BE2C (cell line): ENCODE data around the gene CHM.

Experiments used
- DNase-seq: peaks from one replicate; pipeline ENCODE4 v3.0.0-alpha.2; 2020
- H3K27me3 ChIP-seq: fragments of 250-450 bp; sonication (Bioruptor Pico); 2 replicates; pipeline ENCODE4 v1.5.1; 2020; ENCODE audit warnings: mild to moderate bottlenecking
- H3K36me3 ChIP-seq: fragments of 250-450 bp; sonication (Bioruptor Pico); 2 replicates; pipeline ENCODE4 v1.5.1; 2020; ENCODE audit warnings: mild to moderate bottlenecking
- H3K4me1 ChIP-seq: fragments of 250-450 bp; sonication (Bioruptor Pico); 2 replicates; pipeline ENCODE4 v1.5.1; 2020
- H3K4me3 ChIP-seq: 2 replicates; pipeline ENCODE4 v1.5.1; 2011; ENCODE audit warnings: low read depth, low read length
- H3K9me3 ChIP-seq: fragments of 250-450 bp; sonication (Bioruptor Pico); 2 replicates; pipeline ENCODE4 v1.5.1; 2020
- TF ChIP-seq, protein P1 (sequence below): IDR thresholded peaks from 2 replicates; pipeline ENCODE4 v1.5.1; 2012; ENCODE audit warnings: mild to moderate bottlenecking, low read depth, low read length

The CHM gene

DNA sequence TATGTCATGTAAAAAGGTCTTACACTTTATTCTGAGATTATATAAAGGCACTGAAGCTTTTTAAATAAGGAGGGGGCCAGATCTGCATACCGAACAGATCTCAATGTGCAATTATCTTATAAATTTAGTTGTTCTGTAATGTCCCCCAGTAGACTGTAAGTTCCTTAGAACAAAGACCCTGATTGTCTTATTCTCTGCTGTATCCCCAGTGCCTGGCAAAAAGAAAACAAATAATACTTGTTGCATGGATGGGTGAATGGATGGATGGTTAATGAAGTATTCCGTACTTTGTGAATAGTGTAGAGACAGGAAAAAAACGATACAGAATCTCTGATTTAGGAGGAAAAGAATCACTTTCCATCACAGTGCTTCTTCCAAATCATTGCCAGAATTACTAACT lies 141.5 kb downstream of the CHM start:
- Histone ChIP-seq H3K9me3 (no peaks in the 10 kb centered on the region), H3K27me3 (no peaks in the 10 kb centered on the region), H3K4me1 (no peaks in the 10 kb centered on the region), H3K36me3 (no peaks in the 10 kb centered on the region), H3K4me3 (no peak overlapping the region)
- DNase-seq: no peak
- TF ChIP-seq, protein P1, sequence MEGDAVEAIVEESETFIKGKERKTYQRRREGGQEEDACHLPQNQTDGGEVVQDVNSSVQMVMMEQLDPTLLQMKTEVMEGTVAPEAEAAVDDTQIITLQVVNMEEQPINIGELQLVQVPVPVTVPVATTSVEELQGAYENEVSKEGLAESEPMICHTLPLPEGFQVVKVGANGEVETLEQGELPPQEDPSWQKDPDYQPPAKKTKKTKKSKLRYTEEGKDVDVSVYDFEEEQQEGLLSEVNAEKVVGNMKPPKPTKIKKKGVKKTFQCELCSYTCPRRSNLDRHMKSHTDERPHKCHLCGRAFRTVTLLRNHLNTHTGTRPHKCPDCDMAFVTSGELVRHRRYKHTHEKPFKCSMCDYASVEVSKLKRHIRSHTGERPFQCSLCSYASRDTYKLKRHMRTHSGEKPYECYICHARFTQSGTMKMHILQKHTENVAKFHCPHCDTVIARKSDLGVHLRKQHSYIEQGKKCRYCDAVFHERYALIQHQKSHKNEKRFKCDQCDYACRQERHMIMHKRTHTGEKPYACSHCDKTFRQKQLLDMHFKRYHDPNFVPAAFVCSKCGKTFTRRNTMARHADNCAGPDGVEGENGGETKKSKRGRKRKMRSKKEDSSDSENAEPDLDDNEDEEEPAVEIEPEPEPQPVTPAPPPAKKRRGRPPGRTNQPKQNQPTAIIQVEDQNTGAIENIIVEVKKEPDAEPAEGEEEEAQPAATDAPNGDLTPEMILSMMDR: no peak

DNA sequence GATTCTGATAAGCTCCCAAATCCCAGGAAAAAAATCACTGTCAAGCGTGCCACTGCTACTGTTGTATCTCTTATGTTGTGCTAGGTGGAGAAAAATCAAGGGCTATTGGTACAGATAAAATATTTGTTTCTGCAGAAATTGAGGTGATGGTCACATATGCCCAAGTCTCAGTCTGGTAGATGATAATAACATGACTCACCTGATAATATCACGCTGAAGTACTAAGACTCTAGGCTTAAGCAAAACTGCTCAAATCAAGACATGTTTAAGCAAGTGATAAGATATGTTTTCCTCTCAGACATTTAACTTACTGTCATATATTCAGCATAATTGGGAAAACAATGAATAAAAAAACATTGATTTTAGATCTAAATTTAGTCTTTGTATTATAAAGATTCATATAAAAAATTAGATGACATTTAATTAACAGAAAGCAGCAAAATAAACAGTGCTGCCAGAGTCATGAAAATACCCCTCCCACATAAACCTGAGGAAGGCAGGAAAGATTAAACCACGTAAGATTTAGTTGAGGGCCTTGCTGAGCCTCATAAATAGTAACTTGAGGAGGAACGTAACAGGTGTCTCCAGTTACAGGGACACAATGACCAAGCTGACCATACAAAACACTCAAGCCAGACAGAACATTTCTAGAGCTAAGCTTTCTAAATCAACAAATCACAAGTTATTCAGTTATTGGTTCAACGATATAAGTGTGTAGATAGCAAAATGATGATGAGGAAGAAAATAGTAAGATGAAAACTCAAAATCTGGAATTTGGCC lies 143.5 kb downstream of the CHM start:
- TF ChIP-seq, protein P1: no peak
- DNase-seq: no peak
- no peaks in the 10 kb centered on the region for H3K9me3 ChIP-seq

DNA sequence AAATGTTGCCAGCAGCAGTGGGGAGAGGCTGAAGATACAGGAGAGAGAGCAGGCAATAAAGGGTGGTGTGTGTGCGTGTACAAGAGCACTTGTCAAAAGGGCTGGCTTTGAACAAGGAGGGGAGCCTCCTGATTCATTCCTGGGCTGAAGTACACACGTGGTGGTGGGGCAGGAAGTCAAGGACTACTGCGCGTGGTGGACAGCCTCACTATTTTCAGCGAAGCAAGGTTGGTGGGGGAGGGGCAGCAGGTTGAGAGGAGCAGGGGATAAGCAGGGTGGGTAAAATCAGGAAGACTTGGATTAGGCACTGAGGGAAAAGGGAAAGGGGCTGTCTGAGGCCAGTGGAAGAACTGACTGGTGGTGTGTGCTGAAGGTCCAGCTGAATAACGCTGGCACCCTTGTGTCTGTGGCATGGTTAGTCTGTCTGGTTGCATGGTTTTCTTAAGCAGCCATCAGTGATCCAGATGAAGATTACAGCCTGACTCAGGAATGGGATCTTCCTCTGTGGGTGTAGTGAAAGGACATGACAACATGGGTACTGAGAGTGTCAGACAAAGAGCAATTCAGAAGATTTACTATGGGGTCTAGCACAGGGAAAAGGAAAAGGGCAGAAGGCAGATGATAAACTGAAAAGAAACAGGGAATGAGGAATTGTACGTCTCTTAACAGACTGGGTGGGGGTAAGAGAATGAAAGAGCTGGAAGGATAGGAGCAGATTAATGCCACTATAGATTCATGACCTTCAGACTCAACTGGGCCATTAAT lies 149.8 kb downstream of the CHM start:
- H3K4me1 ChIP-seq: no peaks in the 10 kb centered on the region
- H3K9me3 ChIP-seq: no peaks in the 10 kb centered on the region
- TF ChIP-seq, protein P1: no peak
- H3K27me3 ChIP-seq: no peaks in the 10 kb centered on the region
- H3K36me3 ChIP-seq: no peaks in the 10 kb centered on the region
- no peak overlapping the region for H3K4me3 ChIP-seq
- DNase-seq: no peak

More for the DNA sequence above, 143.5 kb downstream of the CHM start:
- H3K36me3 ChIP-seq: no peaks in the 10 kb centered on the region
- no peaks in the 10 kb centered on the region for H3K4me1 ChIP-seq
- H3K4me3 ChIP-seq: no peak overlapping the region
- H3K27me3 ChIP-seq: no peaks in the 10 kb centered on the region

DNA sequence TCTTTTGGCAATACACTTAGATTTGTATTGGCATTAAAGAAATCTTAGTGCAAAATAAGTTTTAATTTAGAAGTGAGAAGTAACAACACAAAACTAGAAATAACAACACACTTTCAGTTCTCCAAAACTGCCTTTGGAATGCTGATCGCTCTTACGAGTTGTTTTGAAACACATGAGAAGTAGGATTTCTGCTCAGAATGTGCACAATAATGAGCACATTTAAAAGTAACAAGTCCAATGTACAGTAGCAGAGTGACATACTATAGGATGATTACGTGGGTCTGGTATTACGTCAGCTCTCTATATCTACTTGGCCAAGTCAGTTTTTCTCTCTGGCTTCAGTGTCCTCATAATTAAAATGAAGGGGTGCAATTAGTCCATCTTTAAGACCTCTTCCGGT lies 164.8 kb downstream of the CHM start:
- H3K4me1 ChIP-seq: no peaks in the 10 kb centered on the region
- no peaks in the 10 kb centered on the region for H3K36me3 ChIP-seq
- TF ChIP-seq, protein P1: no peak
- H3K4me3 ChIP-seq: no peak overlapping the region
- no peaks in the 10 kb centered on the region for H3K27me3 ChIP-seq
- no peaks in the 10 kb centered on the region for H3K9me3 ChIP-seq
- DNase-seq: no peak

DNA sequence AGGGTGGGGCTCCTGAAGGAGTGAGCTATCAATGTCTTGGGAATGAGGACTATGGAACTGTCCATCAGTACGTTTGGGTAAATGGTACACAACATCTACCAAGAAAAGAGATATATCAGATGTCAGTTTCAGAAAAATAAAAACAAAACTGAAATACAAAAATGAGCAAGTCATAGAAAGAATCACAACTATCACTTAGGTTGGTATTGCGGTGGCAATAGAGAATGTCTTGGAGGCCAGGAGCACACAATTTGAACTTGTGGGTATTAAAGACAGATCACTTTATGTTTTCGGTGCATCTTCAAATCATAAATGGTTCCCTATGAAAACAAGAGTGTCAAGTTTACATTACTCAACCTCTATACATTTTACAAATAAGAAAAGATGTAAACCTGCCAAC lies 176.8 kb downstream of the CHM start:
- Histone ChIP-seq H3K27me3 (no peaks in the 10 kb centered on the region), H3K4me1 (no peaks in the 10 kb centered on the region), H3K4me3 (no peak overlapping the region), H3K9me3 (no peaks in the 10 kb centered on the region), H3K36me3 (no peaks in the 10 kb centered on the region)
- DNase-seq: no peak
- TF ChIP-seq, protein P1: no peak

DNA sequence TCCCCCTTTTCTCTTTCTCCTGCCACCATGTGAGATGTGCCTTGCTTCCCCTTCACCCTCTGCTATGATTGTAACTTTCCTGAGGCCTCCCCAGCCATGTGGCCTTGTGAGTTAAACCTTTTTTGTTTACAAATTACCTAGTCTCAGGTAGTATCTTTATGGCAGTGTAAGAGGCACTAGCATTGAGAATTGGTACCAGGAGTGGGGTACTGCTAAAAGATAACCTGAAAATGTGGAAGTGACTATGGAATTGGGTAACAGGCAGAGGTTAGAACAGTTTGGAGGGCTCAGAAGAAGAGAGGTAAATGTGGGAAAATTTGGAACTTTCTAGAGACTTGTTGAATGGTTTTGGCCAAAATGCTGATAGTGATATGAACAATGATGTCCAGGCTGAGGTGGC lies 182.0 kb downstream of the CHM start:
- no peak for DNase-seq

More for the DNA sequence above, 182.0 kb downstream of the CHM start:
- Histone ChIP-seq H3K4me3 (no peak overlapping the region), H3K27me3 (no peaks in the 10 kb centered on the region), H3K36me3 (no peaks in the 10 kb centered on the region), H3K4me1 (no peaks in the 10 kb centered on the region), H3K9me3 (no peaks in the 10 kb centered on the region)
- TF ChIP-seq, protein P1: no peak
